HG03378 (cell line): ENCODE measurements around the gene CTXN3.
"Not testable (repeated sequence)": the region's sequence is repeated elsewhere in the genome, so short reads cannot be mapped to it uniquely, and the experiment has no call there.

Experiments used
- ATAC-seq: cut with Tn5 transposase; IDR thresholded peaks from one replicate; pipeline ENCODE4 v1.9.1; 2021; ENCODE audit warnings: mild to moderate bottlenecking, moderate library complexity; ENCODE audit not compliant: unreplicated experiment

The CTXN3 gene

DNA sequence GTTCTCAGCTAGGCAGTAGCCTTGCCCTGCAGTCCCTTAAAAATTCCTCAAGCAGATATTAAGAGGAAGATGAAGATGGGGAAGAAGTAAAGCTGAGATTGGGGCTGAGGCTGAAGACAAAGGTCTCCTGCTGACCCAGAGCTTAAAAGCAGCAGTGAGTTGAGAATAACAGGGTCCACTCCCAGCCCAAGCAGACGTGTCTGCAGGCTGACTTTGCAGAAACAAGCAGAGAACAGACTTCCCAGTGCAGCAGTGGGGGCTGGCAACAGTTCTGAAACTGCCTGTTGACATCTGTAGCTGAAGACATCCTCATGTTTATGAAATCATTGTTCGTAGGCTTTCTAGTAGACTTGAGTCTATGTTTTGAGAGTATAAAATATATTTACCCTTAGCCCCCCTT, 1.1 kb downstream of the CTXN3 start:
- ATAC-seq = no peak

DNA sequence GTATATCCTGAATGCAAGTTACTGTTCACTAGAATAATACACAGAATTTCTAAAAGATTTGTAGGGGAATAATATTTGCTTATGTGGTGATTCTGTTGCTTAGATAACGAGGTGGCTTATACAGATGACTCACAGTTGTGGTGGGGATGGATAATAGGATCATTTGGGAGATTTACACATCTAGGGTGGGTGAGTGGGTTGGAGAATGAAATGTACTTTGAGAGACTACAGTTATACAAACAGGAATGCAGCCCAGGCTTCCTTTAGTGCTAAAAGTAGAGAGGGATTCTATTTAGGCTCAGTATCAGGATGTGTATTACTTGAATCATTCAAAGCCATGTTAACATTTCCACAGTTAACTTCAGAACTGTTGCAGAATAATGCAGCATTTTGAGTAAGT, 1.8 kb downstream of the CTXN3 start:
- ATAC-seq = no peak

DNA sequence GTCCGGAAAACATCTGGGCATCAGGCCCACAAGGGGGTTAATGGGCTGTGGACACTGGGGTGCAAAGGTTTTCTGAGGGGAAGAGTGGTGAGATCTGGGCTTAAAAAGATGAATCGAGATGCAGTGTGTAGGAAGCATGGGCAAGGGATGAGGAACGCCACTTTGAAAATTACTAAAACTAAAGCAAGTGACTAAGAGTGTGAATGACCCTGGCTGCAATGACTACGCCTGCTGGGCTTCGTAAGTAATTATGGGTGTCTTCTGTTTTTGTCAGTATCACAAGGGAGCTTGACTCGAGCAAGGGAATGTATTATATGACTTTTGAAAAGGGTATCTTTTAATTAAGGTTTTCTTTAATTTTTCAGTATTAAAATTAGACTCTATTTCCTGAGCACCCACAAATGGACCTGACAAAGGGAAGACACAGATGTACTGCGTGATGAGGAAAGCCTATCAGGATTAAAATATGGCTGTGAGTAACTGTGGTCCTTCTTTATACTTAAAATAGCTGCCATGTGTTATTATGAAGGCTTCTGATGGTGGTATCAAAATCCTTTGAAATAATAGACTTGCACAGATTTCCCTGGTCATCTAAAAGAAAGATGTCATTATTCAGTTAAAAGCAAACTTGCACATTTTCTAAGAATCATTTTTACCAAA, 4.2 kb downstream of the CTXN3 start:
- no peak for ATAC-seq

DNA sequence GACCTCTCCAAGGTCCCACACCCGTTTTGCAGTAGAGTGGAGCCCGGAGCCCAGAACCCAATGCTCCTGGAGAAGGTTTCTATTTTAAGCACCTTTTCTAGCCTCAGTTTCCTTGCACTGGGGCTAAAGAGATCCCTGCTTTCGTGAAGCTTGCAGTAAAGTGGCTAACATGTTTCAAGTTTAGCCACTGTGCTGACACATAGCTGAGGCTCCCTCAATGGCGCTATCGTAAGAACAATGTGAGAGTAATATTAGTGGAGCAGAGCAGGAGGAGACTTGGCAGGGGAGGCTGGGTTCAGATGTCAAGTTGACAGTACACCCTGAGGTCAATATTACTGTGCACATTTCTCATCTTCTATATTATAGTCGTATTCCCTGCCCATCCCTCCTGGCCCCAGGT, 7.9 kb downstream of the CTXN3 start:
- ATAC-seq = no peak

DNA sequence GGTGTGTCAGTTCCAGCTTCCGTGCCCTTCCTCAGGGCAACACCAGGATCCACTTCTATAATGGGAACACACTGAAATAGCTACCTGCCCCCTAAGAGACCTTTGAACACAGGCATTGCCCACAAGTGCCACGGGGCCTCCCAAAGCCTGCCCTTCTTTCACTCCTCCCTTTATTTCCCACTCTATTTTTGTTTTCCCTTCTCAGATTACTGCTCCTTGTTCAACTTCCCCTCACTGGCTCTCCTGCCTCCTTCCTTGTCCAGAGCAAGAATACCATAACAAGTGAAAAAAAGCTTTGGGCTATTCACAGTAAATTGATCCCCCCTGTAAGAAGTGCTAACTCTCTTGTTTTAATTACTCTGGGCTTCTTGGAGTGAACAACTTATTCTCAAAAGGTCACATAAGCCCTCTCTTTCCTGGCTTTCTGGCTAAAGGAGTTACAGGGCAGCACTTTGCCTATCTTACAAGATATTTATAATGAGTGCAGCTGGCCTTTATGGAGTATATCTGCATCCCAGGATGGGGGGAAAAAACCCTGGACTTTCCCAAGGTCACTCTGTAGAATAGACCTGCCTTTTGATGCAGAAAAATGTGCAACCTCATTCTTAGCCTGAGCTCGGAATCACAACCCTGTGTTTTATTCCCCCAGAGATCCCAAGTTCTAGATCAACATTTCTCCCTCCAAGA, 11.3 kb downstream of the CTXN3 start:
- ATAC-seq = no peak

DNA sequence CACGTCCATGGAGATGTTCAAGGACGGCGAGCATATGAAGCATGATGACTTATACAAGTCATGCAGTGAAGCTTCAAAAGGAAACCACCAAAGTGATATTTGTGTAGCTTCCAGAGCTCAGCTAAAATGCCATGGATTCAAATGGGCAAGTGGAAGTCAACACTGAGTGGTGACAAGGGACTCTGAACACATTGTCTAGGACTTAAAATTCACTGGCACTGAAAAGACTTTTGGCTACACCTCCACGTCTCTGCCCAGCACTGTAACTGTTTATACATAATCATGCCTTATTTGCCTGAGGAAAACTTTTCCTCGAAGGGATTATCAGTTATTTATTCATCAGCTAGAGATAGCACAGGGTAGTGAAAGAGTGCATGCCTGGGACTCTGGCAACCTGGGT, 15.2 kb downstream of the CTXN3 start:
- no peak for ATAC-seq

DNA sequence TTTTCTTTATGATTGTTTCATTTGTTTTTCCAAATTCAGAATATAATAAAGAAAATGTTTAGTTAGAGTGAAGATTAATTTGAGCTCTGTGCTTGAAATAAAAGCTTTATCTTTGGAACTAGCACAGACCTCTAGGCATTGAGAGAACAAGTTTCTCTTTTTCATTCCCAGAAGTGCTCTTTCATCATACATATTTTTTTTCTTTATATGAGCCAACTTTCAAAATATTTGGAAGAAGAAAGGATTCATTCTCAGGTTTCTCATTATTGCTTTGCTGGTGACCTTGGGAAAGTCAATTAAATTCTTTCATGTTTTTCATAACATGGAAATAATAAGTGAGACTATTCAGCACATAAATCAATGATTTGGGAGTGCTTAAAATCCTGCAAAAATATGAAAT, 16.8 kb downstream of the CTXN3 start:
- no peak for ATAC-seq

DNA sequence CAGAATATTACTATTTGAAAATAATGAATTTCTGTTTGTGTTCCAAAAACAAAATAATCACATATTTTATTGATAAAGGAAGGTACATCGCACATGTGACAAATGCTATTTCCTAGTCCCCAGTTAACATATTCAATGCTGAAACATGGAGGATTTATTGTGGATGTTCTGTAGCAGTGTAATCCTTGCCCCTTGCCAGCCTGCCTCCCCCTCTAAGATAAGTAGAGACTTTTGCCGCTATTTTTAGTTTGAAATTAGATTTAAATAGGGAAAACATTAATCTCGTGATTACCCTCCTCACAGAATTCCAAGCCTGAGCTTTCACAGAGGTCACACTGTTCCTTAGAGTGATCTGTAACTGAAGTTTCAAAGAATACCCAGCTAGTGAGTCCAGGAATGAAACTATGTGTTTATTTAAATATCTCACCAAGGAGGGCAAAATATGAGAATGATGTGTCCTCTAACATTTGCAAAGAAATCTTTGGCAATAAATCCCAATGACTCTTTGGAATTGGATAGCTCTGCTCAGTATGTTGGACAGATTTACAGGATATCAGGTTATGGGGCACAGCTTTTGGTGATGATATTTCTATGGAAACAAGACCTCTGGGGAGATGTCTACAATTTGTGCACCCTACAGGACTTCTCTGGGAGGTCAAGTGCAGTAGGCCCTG, 17.3 kb downstream of the CTXN3 start:
- no peak for ATAC-seq

DNA sequence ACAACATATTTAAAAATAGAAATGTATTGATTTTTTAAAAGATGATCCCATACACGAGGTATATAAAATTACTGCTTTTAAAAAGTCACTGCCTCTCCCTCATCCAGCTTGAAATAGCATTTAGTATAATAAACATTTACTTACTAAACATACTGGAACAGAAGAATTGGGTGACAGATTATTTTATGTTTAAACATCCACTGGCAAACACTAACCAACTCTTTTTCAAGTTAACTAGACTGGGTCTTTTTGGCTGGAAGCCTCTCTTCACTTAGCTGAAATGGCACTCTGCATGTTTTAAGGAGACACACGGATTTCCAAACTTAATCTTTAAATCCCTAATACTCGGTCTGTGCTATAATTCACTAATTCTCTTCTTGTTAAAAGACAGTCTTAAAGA, 19.0 kb downstream of the CTXN3 start:
- no peak for ATAC-seq

DNA sequence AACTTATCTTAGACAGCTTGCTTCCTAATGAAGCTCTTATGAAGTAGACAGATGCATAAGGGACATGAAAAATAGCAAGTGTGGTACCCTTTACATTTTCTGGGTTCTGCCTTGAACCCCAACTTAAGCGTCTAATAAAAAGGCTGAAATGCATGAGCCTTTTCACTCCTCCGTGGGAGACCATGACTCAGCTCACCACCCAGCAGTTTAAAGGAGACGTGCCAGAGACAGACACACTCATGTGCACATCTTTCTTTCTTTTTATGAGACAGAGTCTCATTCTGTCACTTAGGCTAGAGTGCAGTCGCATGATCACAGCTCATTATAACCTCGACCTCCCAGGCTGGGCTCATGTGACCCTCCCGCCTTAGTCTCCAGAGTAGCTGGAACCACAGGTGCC, 22.3 kb downstream of the CTXN3 start:
- no peak for ATAC-seq

DNA sequence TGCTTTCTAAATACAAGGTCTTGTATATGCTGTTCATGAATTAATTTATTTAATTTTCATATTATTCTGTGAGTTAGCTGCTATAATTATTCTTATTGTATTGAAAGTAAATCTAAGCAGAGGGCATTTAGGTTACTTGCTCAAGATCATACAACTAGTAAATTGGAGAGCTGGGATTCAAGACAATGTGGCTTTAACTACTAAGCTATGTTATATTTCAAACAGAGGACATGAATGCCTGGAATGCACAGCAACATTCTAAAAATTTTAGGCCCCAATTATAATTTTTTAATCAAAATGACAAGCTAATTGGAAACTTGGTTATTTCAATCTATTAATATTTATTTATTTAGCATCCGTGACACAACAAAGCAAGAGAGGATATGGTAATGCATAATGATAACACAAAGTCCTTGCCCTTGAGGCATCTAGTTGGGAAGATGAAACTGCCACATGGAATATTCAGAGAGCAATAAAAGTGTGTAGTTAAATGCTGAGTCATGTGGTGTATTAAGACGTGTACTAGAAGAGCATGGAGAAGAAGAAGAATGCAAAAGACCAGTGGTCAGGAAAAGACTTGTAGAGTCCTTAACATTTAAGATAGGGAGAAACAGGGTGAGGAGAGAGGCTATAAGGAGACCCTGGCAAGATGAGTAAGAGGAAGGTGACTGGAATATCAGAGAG, 24.4 kb downstream of the CTXN3 start:
- no peak for ATAC-seq

DNA sequence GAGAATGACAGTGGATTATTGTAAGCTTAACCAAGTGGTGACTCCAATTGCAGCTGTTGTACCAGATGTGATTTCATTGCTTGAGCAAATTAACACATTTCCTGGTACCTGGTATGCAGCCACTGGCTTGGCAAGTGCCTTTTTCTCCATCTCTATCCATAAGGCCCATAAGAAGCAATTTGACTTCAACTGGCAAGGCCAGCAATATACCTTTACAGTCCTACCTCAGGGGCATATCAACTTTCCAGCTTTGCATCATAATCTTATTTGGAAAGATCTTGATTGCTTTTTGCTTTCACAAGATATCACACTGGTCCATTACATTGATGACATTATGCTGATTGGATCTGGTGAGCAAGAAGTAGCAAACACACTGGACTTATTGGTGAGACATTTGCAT, 28.1 kb downstream of the CTXN3 start:
- not testable (repeated sequence) for ATAC-seq

DNA sequence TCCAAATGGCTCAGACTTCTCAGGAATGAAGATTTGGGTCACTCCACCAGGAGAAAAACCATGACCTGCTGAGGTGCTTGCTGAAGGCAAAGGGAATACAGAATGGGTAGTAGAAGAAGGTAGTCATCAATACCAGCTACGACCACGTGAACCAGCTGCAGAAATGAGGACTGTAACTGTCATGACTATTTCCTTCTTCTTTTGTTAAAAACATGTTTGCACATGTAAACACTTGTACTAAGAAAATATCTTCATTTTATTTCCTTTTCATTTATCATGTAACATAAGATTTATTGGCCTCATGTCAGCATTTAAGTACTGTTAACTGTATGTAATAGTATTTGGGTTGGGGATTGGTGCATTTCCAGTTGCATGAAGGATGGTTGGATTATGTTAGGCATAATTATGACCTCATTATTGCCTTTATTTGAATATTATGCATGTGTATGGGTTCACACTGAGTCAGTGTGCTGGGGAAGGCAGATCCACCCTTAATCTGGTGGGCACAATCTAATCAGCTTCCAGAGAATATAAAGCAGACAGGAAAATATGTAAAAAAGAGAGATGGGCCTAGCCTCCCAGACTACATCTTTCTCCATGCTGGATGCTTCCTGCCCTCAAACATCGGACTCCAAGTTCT, 30.9 kb downstream of the CTXN3 start:
- ATAC-seq = not testable (repeated sequence)

DNA sequence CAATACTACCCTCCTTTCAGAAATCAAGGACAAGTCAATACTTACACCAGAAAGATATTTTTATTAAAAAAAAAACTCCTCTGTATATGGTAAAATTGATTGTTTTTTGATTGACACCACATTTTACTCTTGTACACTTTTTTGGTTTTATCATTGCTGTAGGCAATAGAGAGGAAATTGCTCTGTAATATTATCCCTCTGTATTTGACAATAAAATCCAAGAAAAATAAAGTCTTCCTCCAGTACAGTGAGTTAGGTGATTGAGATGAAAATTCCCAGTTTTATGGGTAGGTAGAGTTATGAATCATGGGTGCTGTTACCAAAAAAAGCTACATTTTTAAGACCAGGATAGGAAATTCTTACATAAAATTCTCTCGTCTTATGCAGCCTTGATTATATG, 31.7 kb downstream of the CTXN3 start:
- no peak for ATAC-seq

DNA sequence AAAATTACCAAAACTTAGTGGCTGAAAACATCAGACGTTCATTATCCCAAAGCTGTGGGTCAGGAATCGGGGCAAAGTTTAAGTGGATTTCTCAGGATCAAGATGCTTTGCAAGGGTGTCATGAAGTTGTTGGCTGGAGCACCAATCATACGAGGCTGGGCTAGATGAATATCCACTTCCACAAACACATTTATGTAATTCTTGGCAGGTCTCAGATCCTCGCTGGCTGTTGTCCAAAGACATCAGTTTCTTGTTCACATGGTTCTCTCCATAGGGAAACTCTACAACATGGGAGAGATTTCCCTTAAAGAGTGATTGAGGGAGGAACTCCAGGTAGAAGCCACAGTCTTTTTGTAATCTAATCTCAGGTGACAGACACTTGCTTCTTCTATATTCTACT, 34.1 kb downstream of the CTXN3 start:
- no peak for ATAC-seq

DNA sequence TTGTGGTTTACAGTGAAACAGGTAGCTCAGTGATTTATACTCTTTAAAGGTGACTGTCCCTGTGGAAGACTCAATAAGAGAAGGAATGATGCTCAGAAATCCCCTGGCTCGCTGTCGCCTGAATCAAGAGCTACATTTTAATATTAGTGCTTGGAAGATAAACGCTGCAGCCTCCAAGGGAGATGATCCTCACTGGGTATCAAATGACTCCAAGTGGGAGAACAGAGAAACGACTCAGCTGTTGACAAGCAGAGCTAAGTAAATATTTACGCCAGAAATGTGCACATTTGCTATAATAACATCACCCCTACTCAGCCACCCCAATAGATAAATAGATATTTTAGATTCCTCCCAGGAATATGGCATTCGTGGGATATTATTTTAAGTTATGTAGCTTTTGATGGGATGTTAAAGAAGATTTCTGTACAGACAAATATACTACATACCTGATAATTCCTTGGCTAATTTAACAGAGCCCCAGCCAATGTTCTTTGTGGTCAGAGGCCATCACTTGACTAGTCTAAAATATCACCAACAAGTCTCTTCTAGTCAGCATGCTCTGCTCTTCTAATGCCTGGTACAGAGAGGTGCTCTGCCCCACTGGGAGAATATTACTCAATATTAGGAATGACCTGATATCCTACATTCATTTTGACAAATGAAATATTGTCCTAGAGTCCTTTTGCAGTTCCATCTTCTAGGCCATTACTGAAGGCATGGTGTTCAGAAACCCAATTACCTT, 36.0 kb downstream of the CTXN3 start:
- ATAC-seq = no peak

DNA sequence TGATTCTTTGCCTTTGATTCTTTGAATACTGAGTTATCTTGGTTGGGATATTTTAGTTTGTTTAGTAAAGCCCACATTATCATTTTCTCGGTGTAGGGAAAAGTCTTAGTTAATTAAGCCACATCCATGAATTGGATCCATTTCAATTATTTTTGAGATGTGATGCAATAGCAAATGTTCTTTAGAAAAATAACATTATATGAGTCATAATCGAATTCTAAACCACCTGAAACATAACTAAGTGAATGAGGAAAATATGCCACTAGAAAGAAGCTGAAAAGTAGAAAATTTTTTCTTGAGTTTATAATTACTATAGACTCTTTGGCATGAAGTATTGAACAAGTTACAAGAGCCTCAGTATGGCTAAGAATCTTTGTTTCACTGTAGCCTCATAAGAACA, 36.8 kb downstream of the CTXN3 start:
- ATAC-seq = no peak

DNA sequence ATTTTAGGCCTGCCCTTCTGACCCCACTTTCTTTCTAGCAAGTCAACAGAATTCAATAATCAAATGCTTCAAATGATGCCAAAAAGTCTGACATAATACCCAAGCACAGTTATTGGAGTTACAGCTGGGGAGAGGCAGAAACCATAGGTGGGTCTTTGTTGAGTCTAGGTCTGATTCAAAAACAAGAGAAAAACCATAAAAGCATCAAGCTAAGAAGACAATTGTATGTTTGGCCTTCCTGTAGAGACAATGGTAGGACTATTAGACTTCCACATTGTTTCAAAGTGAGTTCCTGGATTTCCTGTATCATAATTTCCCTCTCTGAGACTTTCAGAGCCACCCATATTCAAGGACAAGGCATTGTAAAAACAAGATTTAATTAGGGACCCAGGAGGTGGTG, 37.5 kb downstream of the CTXN3 start:
- ATAC-seq = no peak

DNA sequence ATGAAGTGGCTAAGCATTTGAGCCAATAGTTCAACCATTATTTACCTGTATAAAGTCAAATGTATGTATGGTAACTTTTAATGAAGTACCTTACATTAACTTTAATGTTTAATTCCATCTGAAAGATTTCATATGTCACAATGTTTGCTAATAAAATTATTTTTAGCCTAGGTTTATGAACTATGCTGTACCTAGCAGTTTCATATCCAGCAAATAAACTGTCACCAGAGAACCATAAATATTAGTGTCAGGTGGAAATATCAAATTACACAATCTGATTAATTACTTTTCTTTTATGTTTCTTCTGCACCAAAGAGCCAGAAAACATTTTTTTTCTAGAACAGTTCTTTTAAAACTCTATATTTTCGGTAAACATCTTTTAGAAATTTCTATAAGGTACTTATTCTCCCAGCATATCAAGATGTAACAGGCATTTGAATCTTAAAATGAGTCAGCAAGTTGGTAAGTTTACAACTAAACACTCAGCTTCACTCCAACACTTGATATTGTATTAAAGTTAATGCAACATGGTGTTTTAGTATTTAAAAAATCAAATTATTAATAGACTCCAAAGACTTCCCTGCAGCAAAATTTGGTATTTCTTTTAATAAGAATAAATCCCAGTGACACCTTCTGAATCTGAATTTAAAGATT, 45.8 kb downstream of the CTXN3 start:
- ATAC-seq = no peak

DNA sequence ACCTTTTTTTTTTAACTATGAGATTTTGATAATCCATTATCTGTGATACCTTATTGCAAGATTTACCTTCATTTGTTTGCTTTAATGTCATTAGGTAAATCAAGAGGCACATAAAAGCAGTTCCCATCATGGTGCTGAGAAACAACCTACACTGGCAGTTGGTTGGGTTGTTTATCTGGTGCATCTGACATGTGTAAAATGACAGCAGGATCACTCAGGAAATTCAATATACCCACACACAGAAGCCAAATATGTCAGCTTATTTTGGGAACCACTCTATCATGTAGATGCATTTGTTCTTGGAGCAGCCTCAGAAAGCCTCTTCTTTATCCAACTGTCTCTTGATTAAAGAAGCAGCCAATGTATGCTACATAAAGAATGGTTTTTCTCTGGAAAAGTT, 46.5 kb downstream of the CTXN3 start:
- ATAC-seq = no peak
